Inflammatory macrophage treated with lipopolysaccharide for 1 hour (primary cell): ENCODE measurements around the gene SUPT3H.
"Not testable (repeated sequence)": the region's sequence is repeated elsewhere in the genome, so short reads cannot be mapped to it uniquely, and the experiment has no call there.

Source experiments
- DNase-seq, 2 donors: peaks; one replicate each; pipeline ENCODE4 v3.0.0-alpha.2; 2020 to 2022

SUPT3H gene

GRCh38 chr6:45253453-45253852 lies 124.3 kb downstream of the SUPT3H start:
- DNase-seq: no peak

- DNase-seq: no peak
Observed at GRCh38 chr6:45231660-45232059, 146.1 kb downstream of the SUPT3H start.

GRCh38 chr6:45229416-45229815 lies 148.3 kb downstream of the SUPT3H start:
- no peak for DNase-seq

- no peak for DNase-seq
Observed at GRCh38 chr6:45226081-45226480, 151.7 kb downstream of the SUPT3H start.

- DNase-seq: no peak
Observed at GRCh38 chr6:45222380-45222779, 155.4 kb downstream of the SUPT3H start.

GRCh38 chr6:45215759-45216158 lies 162.0 kb downstream of the SUPT3H start:
- DNase-seq: no peak

GRCh38 chr6:45212976-45213375 lies 164.8 kb downstream of the SUPT3H start:
- DNase-seq: no peak

- DNase-seq: no peak
Observed at GRCh38 chr6:45209762-45210161, 168.0 kb downstream of the SUPT3H start.

GRCh38 chr6:45206793-45207492 lies 170.8 kb downstream of the SUPT3H start:
- no peak for DNase-seq

- DNase-seq: no peak
Observed at GRCh38 chr6:45201484-45201883, 176.2 kb downstream of the SUPT3H start.

- no peak for DNase-seq
Observed at GRCh38 chr6:45200510-45200909, 177.2 kb downstream of the SUPT3H start.

- no peak for DNase-seq
Observed at GRCh38 chr6:45199554-45199953, 178.2 kb downstream of the SUPT3H start.

- no peak for DNase-seq
Observed at GRCh38 chr6:45196121-45196520, 181.6 kb downstream of the SUPT3H start.

GRCh38 chr6:45195137-45195536 lies 182.6 kb downstream of the SUPT3H start:
- DNase-seq: no peak

- no peak for DNase-seq
Observed at GRCh38 chr6:45192556-45192955, 185.2 kb downstream of the SUPT3H start.

GRCh38 chr6:45191414-45191813 lies 186.3 kb downstream of the SUPT3H start:
- no peak for DNase-seq

GRCh38 chr6:45187836-45188235 lies 189.9 kb downstream of the SUPT3H start:
- no peak for DNase-seq

- no peak for DNase-seq
Observed at GRCh38 chr6:45185403-45186251, 192.1 kb downstream of the SUPT3H start.

GRCh38 chr6:45184937-45185336 lies 192.8 kb downstream of the SUPT3H start:
- no peak for DNase-seq

- DNase-seq: no peak
Observed at GRCh38 chr6:45184040-45184439, 193.7 kb downstream of the SUPT3H start.

- not testable (repeated sequence) for DNase-seq
Observed at GRCh38 chr6:45176373-45176772, 201.4 kb downstream of the SUPT3H start.

GRCh38 chr6:45175272-45175671 lies 202.5 kb downstream of the SUPT3H start:
- no peak for DNase-seq

GRCh38 chr6:45174045-45174444 lies 203.7 kb downstream of the SUPT3H start:
- no peak for DNase-seq

- no peak for DNase-seq
Observed at GRCh38 chr6:45171380-45171779, 206.4 kb downstream of the SUPT3H start.
